Cardiac muscle cell (in vitro differentiated cells and primary cell): ENCODE results near the gene HES7. TPM values are rescaled to one million over a fixed set of nuclear protein-coding genes. Genes with fewer than 3 reads are reported as not detected.
A peak's percentile ranks its signal among the peaks of the same experiment; 100 is the strongest.

Source experiments
- DNase-seq, 2 donors: peaks; one replicate each; pipeline versions ENCODE4 v3.0.0 to v3.0.0-alpha.2; 2010 to 2017; ENCODE audit warnings: low read depth in 1 of 2, low spot score in 1 of 2
- H3K27ac ChIP-seq: fragments of 200-600 bp; sonication (generic); 2 replicates; pipeline ENCODE4 v1.5.1; 2016
- H3K27me3 ChIP-seq: fragments of 200-600 bp; sonication (generic); 2 replicates; pipeline ENCODE4 v1.6.0; 2016; ENCODE audit warnings: control low read depth
- H3K36me3 ChIP-seq: fragments of 200-600 bp; sonication (generic); 2 replicates; pipeline ENCODE4 v1.5.1; 2016; ENCODE audit warnings: control low read depth
- H3K4me1 ChIP-seq: fragments of 200-600 bp; sonication (generic); 2 replicates; pipeline ENCODE4 v1.8.1; 2017; ENCODE audit warnings: low read depth, mild to moderate bottlenecking, mixed run types
- H3K4me3 ChIP-seq: fragments of 200-600 bp; sonication (generic); 2 replicates; pipeline ENCODE4 v1.5.1; 2016; ENCODE audit warnings: mild to moderate bottlenecking
- H3K9me3 ChIP-seq: fragments of 200-600 bp; sonication (generic); 2 replicates; pipeline ENCODE4 v1.5.1; 2017; ENCODE audit warnings: low read depth, mild to moderate bottlenecking, control low read depth
- CTCF ChIP-seq: IDR thresholded peaks from 2 replicates; pipeline ENCODE4 v1.5.1; 2012; ENCODE audit warnings: low read depth, mild to moderate bottlenecking, low read length
- polyA plus RNA-seq: library from polyadenylated mRNA; unstranded; fragments of >200 nt; fragmentation: Nextera tagmentation; extraction: Ambion mirVana; gene quantifications from 2 replicates; pipeline ENCODE4 v1.2.1, GENCODE V29; 2016
- total RNA-seq: library from RNA; depleted of rRNA; stranded (reverse); fragments of >200 nt; gene quantifications from 2 replicates; pipeline ENCODE4 v1.2.3, GENCODE V29; 2016

The HES7 gene
- total and polyA plus RNA-seq, 2 experiments from 2014 or later, result 1.1 to 6.2 TPM

DNA sequence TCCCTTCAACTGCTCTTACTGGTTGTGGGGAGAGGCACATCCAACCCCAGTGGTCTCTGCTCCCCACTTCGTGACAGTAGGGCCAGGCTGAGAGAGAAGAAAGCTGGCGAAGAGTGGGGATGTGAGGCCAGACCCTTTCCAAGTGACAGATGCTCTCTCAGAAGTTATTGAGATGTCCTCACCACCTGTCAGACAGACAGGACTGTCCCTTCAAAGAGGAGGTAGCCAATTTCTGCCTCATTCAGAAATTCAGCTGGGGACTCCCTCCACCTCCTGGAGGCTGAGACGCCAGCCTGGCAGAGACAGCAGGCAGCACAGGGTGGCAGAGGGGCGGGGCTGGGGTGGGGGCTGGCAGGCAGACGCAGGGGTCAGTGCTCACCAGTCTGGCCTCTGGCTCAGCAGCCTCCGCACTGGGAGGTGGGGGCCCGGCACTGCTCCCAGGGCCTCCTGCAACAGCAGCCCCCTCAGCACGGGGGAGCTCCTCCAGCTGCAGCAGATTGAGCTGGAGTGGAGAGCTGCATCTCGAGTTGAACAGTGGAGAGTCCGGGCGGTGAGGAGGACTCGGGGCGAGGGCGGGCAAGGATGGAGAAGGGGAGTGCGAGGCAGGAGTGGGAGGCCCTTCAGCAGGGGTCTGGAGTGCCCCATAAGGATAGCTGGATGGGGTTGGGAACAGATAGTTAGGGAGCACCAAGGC is 19.1 kb upstream of the HES7 start:
- Histone ChIP-seq H3K4me1 (peaks cover 5% of the 10 kb centered on the region), H3K36me3 (peaks cover 56% of the 10 kb centered on the region), H3K9me3 (no peaks in the 10 kb centered on the region), H3K27me3 (no peaks in the 10 kb centered on the region), H3K4me3 (no peak overlapping the region), H3K27ac (no peak overlapping the region)
- DNase-seq, result no peak
- no peak for TF ChIP-seq CTCF

DNA sequence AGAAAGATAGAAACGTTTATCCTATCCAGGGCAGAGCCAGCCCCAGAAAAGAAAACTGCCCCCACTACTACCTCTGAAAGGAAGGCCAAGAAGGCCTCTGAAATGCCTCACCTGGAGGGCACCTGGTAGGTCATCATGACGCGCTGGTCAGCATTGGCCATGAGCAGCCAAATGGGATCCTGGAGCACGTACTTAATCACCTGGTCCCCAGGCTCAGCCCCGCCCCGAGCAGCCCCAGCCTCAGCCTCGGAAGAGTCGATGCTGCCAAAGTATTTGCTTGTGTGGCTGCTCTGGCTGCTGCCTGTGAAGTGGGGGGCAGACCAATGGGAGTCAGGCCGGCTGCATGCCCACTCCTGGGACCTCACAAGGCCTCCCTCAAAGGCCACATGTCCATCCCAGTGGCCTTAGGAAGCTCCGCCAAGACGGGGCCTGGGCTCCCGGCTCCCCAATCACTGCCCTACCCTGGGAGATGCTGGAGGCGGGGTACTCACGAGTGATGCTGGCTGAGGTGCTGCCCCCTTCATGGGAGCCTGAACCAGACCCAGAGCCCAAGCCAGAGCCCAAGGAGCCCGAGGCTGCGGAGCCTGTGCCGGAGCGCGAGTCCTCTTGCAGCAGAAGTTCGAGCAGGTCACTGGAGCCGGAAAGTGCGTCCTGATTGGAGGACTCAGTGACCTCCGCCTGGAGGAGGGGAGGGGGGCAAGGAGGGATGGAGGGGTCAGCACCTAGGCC is 18.4 kb upstream of the HES7 start:
- H3K4me3 ChIP-seq, result no peak overlapping the region
- peak in 1 of 2 donors; percentile 2 for DNase-seq
- TF ChIP-seq CTCF, result no peak
- no peak overlapping the region for H3K27ac ChIP-seq
- peaks cover 5% of the 10 kb centered on the region for H3K4me1 ChIP-seq
- H3K9me3 ChIP-seq, result no peaks in the 10 kb centered on the region
- H3K27me3 ChIP-seq, result no peaks in the 10 kb centered on the region
- H3K36me3 ChIP-seq, result peaks cover 49% of the 10 kb centered on the region

DNA sequence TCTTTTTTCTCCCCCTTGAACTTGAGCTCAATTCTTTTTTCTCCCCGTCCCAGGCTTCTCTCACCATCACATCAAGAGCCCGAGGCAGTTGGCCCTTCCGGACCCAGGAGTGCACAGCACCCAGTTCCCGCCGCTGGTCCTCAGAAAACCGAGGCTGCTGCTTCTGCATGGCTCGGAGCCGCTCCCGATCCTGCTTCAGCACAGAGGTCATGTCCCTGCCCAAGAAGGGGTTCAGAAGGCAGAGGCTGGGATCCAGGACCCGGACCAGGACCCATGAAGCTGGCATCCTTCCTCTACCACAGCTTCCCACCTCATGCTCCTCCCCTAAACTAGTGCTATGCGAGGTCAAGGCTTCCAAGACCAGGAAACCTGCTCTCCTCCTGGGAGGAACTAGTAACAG is 17.8 kb upstream of the HES7 start:
- DNase-seq, result peak in 1 of 2 donors; percentile 5
- Histone ChIP-seq H3K4me1 (peaks cover 5% of the 10 kb centered on the region), H3K27me3 (no peaks in the 10 kb centered on the region), H3K36me3 (peaks cover 43% of the 10 kb centered on the region), H3K9me3 (no peaks in the 10 kb centered on the region), H3K4me3 (no peak overlapping the region), H3K27ac (no peak overlapping the region)
- TF ChIP-seq CTCF, result no peak

DNA sequence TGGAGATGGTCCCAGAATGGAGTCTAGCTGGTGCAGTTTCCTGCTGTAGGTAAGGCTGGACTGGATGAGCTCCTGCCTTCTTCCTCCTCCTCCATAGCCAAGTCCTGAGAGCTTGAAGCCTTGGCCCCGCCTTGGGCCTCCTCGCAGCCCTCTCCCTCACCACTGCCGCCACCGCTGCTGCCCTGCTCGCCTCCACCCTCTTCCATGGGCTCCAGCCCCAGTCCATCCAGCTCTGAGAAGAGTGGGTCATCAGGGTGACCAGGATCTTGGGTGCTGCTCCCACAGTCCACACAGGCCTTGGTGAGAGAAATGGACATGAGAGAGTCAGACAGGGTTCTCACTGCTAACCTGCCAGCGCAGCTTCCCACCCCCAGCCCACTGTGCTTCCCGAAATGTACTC is 17.1 kb upstream of the HES7 start:
- no peak for TF ChIP-seq CTCF
- Histone ChIP-seq H3K27ac (peak overlapping the region; percentile 20), H3K9me3 (no peaks in the 10 kb centered on the region), H3K4me1 (peaks cover 5% of the 10 kb centered on the region), H3K36me3 (peaks cover 36% of the 10 kb centered on the region), H3K4me3 (no peak overlapping the region), H3K27me3 (no peaks in the 10 kb centered on the region)
- DNase-seq, result no peak

DNA sequence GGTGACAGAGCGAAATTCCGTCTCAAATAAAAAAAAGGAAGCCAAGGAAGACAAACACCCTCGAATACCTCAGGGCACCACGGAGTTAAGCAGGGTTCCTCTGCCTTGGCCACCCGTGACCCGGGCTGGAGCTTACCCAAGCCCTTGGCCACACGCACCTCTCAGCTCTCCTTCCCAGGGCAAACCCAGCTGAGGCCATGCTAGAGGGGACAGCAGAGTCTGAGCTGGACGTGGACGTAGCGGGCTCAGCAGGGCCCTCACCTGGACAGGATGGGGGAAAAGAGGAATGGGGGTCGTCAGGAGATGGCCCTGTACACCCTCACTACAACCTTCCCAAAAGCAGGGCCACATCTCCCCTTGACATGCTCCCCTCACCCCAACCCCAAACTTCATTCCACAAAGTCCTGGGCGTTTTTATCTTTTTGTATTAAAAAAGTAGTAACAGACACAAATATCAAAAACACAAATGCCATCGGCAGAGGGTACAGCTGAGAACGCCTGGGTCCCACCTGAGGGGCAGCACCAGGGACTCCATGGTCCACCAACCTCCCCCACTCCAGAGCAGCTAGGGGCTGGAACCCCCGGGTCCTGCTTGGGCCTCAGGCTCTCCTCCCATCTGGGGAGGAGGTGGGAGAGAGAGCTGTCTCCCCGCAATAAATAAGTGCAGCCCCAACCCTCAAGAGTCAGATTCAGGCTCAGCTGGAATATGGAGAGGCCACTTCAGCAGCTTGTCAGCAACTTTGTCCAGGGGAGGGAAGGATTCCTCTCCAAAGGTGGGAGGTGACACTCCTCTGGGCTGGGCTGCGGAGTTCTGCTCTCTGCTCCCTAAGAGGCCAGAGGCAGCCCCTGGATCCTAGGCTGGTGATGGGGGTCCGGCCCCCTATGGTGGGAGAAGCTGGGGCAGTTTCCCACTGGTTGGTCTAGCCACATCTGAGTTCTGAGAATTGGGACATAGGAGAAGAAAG is 16.4 kb upstream of the HES7 start:
- Histone ChIP-seq H3K27me3 (no peaks in the 10 kb centered on the region), H3K4me3 (no peak overlapping the region), H3K36me3 (peaks cover 31% of the 10 kb centered on the region), H3K9me3 (no peaks in the 10 kb centered on the region), H3K4me1 (peaks cover 5% of the 10 kb centered on the region), H3K27ac (peak overlapping the region; percentile 71)
- peak in 1 of 2 donors; percentile 64 for DNase-seq
- no peak for TF ChIP-seq CTCF
